HG03558 (cell line): ENCODE results near the gene PPP1R9B.

Experiments used
- ATAC-seq: cut with Tn5 transposase; IDR thresholded peaks from one replicate; pipeline ENCODE4 v1.9.1; 2021; ENCODE audit warnings: moderate number of reproducible peaks; ENCODE audit not compliant: unreplicated experiment; ENCODE audit errors: extremely low read depth

The PPP1R9B gene

DNA sequence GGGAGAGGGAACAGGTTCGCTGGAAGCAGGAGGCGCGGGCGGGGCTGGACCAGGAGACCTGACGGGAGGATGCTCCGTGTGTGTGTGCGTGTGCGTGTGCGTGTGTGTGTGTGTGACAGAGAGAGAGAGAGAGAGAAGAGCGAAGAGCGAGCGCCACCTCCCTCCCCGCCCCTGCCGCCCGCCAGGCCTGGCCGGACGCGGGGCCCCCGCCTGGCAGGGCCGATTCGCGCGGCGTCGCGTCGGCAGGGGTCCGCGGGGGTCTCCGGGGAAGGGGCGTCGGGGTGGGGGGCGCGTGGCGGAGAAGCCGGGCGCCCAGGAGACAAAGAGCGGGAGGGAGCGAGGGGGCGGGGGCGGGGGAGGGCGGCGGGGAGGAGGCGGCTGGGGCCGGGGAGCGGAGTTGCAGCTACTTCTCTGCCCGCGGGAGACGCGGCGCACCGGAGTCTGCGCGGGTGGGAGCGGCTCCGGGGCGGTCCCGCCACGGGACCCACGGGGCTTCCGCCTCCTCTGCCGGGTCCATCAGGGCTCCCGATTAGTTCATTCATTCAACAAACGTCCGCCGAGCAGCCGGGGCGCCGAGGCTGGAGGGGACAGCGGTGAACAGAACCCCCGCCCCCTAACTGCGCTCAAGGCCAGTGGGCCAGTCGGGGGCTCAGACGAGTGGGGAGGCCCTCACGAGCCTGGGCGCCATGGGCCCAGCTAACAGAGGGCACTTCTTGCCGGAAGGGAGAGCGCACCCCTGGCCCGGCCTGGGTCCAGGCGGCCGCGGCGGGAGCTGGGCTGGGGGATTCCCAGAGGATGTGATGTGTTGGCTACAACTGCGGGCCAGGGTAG is 20.5 kb downstream of the PPP1R9B start, which contains the start of gene SAMD14:
Gene SAMD14 (minus strand): TSS at position 433 of the 831 bp plus-strand sequence. CDS start 5,201 bp downstream, outside the sequence.
- ATAC-seq, result no peak

DNA sequence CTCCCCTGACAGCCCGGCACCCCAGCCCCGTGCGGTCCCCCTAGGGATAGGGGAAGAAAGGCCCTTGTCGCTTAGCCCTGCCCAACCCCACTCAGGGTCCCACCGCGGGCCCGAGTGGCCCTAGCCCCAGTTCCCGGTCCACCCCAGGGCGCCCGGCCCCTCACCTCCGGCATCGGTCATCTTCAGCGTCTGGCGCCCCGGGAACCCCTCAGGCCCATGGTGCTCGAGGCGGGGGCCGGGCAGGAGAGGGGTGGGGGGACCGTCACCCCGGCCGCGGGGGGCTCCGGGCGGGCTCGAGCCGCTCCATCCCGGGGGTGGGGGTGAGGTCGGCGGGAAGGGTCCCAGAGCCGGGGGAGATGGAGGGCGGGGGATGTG is 21.1 kb downstream of the PPP1R9B start:
- ATAC-seq, result no peak

DNA sequence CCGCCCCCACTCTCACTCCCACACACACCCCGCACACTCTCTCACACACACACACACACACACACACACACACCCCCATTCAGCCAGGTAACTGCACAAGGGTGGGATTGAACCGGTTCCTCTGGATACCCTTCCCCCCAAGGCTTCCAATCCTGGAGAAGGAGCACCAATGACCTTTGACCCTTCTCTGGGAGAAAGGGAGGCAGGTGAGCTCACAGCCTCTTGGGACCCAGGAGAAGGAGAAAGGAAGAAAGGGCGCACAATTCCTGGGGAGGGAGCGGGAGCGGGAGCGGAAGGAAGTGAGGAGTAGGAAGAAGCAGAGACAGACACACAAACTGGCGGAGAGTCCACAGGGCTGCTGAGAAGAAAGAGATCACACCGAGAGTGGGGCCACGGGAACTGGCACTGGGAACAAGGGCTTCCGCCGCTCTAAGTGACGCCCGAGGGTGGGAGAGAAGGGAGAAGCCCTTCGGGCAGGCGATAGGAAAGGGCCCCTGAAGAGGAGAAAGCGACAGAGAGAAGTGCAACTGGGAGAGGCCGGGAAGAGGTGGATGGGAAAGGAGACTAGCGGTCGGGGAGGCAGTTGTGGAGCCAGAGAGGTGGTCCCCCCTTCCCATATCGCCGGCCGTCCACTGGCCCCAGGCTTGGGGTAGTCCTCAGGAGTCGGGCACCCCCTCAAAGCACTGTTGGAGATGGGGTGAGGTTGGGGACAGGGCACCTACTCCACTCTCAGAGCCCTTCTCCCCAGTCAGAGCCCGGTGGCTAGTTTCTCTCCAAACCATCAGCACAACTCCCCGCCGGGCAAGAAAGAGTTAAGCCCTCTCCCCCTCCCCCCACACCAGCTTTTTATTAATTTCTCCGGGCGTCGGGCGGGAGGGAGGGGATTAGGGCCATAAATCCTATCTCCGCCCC is 21.8 kb downstream of the PPP1R9B start:
- ATAC-seq, result no peak

DNA sequence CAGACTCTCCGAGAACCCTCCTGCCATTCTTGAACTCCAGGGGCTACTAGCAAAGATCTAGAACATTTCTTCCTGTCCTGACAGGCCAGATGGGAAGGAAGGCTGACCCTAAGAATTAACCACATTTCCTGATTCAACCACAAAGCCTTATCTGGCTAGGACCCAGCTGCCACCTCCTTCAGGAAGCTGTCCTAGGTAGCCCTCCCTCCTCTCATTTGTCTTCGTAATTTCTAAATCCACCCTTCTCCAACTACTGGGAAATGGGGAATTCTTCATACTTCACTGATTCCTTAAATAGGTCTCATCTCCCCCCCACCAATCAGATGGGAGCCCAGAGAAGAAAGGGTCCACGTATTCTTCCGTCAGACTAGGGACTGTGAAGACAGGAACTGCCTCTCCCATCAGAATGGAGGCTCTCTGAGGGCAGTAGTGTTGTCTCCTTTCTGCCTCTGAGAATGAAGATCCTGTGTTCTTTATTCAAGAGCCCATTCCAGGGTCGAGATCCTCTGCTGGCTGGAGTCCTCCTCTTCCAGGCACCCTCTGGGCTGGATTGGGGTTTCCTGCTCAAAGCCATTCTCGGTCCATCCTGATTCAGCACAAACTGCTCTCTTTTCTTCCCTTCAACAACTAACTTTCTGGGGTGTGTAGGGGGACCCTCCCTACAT is 22.6 kb downstream of the PPP1R9B start:
- no peak for ATAC-seq

DNA sequence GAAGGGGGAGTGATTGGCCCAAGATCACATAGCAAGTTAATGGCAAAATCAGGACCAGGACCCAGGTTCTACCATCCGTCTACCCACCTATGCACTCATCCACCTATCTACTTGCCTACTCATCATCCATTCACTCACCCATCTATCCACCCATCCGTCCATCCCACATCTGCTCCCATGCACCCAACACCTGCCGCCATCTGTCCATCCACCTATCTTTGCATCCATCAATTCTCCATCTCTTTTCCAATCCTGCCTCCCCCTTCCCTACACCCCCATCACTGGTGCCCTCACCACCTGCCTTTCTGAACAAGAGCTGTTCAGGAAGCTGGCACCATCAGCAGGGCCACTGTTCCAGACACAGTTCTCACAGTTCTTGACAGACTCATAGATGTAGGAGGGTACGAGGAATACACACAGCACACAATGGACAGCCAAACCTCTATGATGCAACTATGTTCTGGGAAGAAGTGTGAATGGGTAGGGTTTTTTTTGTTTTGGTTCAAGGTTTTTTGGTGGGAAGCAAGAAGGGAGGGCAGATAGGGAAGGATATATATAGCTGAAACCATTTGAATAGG is 25.0 kb downstream of the PPP1R9B start:
- no peak for ATAC-seq

DNA sequence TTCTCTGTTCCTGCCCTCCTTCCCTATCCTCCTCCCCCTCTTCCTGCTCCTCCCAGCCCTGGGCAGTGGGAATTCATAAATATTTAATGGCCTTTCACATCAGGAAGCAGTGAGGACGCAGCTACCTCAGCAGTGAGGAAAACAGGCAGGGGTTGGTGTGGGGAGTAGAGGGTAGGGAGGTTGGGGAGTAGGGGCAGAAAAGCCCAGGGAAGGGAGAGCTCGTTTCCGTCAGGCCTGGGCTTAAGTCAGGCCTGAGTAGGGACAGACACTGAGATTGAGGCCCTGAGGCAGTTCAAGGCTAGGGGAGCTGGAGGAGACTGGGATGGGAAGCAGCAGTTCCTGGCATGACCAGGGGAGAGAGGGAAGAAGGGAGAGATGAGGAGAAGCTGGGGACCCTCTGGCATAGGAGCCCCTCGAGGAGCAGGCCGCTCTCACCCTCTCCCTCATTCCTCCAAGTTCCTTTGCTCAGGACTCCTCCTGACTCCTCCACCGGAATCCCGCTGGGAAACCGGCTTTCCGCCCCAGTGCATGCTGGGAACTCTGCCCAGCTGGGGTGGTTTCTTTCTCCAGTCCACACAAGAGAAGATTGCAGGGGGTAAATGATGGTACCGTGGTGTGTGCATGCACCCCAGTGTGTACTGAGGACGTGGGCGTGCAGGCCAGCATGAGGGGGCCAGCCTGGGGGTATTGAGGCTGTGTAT is 26.7 kb downstream of the PPP1R9B start:
- ATAC-seq, result no peak

DNA sequence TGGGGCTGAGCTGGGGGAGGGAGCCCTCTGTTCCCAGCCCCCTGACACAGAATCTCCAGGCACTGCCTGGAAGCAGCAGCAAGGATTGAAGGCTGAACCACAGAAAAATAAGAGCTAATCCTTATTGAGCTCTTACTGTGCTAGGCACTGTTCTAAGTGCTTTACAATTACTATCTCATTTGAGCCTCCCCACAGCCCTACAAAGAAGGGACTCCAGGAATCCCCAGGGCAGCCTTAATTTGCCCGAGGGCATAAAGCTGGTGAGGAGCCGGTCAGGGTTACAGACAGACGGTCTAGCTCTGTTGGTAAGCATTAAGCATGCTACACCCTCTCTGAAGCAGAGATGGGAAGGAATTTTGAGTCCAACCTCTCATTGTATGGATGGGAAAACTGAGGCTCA is 27.5 kb downstream of the PPP1R9B start:
- no peak for ATAC-seq

DNA sequence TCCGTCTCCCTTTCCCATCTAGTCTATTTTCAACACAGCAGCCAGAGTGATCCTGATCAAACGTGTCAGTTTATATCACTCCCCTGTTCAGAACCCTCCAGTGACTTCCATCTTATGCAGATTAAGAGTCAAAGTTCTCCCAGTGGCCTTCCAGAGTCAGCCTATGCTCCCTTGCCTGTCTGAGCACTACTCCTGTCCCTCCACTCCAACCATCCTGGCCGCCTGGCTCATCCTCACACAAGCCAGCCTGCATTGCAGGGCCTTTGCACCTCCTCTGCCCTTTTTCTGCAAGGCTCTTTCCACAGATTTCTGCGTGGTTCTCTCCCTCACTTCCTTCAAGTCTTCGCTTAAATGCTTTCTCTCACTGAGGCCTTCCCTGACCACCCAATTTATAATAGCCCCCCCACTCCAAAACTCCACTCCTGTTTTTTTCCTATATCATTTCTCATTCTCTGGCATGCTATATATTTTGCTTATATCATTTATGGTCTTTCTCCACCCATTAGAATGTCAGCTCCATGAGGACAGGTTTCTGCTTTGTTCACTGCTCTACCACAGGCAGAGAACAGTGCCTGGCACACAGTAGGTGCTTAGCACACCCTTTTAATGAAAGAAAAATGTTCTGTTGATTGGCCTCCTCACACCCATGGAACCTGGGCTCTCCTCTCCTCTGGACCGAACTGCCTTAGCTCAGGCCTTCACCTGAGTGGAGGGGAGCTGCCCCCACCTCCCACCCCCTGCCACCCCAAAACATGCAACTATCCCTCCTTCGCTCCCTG is 29.8 kb downstream of the PPP1R9B start:
- no peak for ATAC-seq

DNA sequence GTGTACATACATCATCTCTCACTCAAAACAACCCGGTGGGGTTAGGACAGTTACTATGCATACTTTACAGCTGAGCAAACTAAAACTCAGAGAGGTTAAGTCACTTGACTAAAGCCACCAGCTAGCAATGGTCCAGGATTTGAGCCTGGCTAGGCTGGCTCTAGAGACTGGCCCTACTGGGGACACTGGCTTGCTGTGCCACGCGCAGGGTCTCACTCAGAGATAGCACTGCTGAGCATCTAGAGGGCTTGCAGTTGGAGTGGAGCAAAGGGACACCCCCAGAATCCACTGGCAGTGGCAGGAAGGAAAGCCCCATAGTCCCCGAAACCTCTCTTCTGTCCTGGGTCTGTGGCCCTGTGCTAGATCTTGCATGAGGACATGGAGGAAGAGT is 31.7 kb downstream of the PPP1R9B start:
- no peak for ATAC-seq

DNA sequence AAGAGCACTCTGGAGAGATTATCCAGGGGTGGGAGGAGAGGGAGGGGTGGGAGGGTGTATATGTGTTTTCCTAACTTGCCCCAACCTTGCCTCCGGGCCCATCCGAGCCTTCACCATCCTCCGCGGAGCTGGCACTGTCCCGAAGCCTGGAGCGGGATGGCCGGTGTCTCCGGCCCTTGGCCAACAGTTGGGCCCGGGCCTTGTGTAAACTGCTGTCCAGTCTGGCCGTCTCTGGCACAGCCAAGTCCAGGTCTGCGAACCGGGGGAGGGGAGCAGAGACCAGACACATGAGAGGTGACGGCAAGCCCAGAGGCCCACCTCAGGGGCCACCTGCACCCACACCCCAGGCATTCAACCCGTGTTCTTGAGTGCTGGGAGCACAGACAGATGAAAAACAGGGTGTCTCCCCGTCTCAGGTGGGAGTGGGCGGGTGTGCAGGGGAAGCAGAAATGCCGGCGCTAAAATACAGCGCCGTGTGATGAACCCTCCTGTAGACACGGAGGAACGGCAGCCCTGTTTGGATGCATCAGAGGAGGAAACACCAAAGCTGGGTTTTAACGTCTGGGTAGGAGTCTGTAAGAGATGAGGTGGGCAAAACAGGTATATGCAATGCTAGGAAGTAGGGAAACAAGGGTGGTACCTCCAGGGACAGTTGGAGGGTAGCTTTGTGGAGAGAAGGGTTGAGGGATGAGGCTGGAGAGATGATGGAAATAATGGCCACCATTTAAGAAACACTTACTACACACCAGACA is 32.2 kb downstream of the PPP1R9B start:
- ATAC-seq, result no peak

DNA sequence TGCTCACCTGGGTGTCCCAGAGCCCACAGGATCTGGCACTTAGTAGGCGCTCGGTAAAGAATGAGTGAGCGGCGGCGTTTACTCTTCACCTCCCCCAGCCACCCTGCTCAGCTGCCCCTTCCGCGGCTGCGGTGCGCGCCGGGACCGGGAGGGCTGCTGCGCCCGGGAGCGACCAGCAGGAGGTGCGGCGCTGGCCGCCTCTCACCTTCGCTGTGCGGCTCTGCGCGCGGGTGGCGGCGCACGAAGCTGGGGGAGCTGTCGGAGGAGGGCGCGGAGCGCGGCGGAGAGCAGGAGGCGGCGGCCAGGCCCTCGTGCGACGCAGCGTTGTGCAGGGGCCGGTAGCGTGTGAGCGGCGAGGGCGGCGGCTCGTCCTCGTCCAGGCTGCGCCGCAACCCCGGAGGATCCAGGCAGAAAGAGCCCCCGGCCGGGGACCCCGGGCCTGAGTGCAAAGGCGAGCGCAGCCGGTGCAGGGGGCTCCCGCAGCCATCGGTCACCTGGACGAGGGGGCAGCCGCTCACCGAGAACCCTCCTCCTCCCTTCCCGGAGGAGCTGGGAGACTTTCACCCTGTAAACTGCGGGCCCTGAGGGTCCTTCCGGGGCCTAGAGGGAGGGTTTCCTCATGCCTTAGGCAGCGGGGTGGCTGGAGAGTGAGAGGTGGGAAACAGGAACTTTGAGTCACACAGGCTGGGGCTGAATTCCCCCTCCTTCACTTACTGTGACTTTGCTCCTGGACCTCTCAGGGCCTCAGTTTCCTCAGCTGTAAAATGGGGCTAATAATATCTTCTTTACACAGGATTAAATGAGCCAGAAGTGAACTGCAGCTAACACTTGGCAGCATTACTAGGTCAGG is 33.0 kb downstream of the PPP1R9B start:
- no peak for ATAC-seq

DNA sequence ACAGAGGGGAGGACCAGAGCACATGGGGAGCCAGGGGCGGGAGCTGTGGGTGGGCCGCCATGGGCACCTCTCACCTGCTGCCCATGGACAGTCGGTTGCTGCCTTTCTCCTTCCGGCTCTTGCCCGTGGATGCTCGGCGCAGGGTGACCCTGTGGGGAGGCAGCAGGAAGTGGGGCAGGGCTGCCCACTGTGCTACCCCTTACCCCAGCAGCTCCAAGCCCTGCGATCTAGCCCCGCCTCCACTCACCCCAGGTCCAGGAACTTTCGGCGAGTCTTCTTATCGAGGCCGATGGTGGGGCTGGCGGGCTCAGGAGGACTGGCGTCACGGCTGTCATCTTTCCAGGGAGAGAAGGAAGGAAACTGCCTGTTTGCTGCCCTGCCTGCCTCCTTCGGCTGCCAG is 34.7 kb downstream of the PPP1R9B start:
- no peak for ATAC-seq

DNA sequence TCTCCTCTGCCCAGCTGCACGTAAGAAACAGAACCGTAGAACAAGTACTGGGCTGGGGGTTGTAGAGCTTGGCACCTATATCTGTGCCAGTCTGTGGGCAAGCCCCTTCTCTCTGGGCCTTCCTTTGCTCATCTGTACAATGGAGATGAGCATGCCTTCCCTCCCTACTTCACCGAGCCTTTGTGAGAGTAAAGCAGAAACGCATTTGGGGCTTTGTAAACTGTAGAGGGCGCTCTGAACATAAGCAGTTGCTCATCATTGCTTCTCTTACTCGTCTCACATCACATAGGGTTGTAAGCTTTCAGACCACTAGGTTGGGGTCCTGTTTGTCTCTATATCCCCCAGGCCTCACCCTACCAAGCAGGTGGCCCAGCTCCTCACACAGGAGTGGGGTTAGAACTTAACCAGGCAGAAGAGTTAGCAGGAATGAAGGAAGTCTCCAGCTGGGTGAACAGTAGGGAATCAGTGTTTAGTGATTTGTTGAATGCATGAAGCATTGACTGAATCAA is 35.6 kb downstream of the PPP1R9B start:
- ATAC-seq, result no peak

DNA sequence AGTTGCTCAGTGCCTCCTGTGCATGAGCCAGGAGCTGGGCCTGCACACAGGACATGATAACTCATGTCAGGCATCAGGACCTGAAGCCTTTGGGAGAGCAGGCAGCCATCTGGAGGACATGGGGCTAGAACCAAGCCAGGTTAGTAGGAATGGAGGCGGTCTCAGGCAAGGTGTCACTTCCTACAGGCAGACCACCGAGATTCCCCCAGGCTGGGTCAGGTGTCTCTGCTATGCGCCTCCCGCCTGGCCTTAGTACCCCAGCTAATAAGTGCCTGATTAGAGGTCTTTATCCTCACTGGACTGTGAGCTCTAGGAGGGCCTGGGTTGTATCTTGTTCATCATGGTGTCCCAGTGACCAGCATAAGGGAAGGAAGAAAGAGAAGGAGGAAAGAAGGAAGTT is 36.1 kb downstream of the PPP1R9B start:
- ATAC-seq, result no peak

DNA sequence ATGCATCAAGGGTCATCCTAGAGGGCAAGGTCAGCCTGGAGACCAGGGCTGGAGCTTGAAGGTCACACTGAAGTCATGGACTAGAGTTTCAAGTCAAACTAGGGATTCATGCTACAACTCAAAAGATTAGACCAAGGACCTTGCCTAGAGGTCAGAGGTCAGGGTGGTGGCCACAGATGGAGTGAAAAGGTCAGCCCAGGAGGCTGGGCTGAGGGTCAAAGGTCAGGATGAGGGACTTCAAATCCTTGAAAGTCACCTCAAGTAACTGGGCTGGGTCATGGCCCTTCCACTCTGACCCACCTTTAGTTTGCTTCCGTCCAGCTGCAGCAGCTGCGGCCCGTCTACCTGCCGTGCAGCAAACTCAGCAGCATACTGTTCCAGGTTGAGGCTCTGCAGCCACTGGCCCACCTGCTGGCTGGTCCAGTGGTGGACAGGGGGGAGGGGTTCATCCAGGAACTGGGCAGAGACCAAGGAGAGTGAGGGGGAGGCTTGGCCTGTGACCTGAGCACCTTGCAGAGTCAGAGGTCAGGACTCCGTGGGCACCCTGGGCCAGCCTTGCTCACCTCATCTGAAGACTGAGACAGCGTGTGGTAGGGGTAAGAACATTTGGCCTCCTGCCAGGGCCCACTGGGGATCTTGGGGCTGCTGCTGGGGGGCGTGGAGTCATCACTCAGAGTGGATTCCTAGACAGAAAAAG is 36.7 kb downstream of the PPP1R9B start:
- ATAC-seq, result no peak

DNA sequence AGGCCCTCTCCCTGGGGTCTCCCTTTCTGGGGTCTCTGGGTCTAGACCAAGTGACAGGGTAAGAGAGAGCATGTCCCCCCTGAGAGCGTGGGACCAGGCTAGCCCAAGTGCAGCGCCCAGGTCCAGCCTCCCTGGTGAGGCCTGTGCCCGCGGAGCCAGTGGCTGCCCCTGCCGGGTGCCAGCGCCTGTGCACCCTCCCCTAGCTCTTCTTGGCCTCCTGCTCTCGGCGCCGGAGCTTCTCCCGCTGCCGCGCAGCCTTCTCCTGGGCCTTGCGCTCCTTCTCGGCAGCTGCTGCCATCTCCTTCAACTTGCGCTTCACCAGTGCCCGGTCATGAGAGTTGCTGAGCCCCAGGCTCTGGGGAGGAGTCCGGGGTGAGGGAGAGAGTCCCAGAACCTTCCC is 37.8 kb downstream of the PPP1R9B start:
- no peak for ATAC-seq
